ENCODE data around the gene ATP8A2.
A peak's percentile ranks its signal among the peaks of the same experiment; 100 is the strongest.
"Not testable (repeated sequence)": the region's sequence is repeated elsewhere in the genome, so short reads cannot be mapped to it uniquely, and the experiment has no call there.

The ATP8A2 gene

GRCh38 chr13:25768838-25769237, 397.1 kb downstream of the ATP8A2 start:
- TF ChIP-seq CTCF (IDR thresholded peaks at IDR 0.05; ENCODE audit: insufficient read depth, low read depth, low read length, missing control alignments): no peak
- no peak for DNase-seq (ENCODE audit: low read depth)
- H3K4me3 ChIP-seq (ENCODE audit: low read length): no peak overlapping the region

DNA sequence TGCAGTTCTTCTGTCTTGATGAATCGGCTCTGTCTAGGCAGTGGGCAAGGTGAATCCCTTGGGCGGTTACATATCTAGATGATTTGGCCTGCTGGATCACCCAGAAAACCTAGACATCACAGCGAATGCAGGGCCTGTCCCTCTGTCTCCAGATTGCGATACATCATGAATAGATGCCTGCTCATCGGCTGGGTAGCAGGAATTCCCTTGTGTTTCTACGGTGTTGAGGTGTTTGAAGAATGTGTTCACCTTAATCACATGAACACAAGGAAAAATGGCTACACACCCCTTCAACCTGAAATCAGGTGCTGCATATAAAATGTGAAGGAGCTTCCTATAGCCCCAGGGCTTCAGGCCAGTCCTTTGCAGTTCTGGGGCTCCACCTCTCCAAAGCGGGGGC, 398.8 kb downstream of the ATP8A2 start:
- TF ChIP-seq CTCF (IDR thresholded peaks at IDR 0.05; ENCODE audit: insufficient read depth, low read depth, low read length, missing control alignments): no peak
- no peak overlapping the region for H3K4me3 ChIP-seq (ENCODE audit: low read length)

DNA sequence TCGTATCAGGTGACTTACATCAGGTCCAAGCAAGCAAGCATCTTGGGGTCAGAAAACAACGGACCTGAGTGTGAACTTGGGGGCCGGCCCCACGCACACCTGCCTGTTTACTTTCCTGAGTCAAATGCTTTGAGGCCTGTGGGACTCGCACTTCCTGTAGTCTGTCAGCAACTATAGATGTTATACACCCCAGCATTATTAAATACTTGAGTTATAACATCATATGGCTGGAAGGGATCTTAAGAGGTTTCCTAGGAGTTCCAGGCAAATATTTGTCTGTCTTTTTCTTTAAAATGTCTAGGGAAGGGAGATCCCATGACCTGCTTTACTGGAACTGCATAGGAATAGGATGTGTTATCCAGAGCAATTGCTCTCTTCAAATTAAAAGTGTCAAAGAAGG, 399.4 kb downstream of the ATP8A2 start:
- DNase-seq (ENCODE audit: low read depth): peak; percentile 84
- H3K4me3 ChIP-seq (ENCODE audit: low read length): no peak overlapping the region
- TF ChIP-seq CTCF (IDR thresholded peaks at IDR 0.05; ENCODE audit: insufficient read depth, low read depth, low read length, missing control alignments): no peak

More for the DNA sequence above, 398.8 kb downstream of the ATP8A2 start:
- DNase-seq (ENCODE audit: low read depth): no peak

DNA sequence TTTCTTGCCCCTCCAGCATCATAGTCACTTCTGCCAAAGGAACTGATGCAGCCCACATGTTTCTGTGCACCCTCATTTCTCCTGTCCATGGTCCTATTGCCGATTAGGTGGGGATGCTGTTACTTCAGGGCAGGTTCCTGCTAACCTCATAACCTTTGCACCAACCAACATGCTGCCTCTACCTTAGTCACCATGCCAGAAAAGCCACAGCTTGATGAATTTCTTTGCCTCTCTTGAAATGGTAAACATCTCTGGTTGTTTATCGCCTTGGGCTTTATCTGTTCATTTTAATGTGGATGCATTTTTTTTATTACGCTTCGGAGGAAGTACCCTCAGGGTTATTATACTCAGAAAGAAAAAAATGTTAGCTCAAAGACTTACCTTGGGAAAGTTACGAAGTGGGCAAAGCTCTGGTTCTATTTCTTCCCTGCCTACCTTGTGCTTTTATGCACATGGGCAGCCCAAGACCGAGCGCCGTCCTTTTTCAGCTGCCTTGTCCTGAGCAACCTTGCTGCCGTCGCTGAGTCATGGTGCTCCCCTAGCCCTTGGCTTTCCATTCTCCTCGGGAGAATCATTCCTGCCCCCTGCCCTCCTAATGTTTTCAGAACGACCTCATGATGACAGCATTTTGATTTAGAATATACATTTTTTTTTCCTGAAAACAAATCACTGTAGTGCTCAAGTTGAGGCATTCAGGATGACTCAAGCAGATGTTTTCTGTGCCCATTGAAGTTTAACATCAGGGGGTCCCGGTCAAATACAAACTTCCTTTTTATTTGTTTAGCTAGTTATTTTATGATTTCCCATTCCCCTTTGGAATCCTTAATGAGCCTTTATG, 400.1 kb downstream of the ATP8A2 start:
- peak; percentile 38 for DNase-seq (ENCODE audit: low read depth)
- TF ChIP-seq CTCF (IDR thresholded peaks at IDR 0.05; ENCODE audit: insufficient read depth, low read depth, low read length, missing control alignments): no peak
- no peak overlapping the region for H3K4me3 ChIP-seq (ENCODE audit: low read length)

- DNase-seq (ENCODE audit: low read depth); H3K4me3 ChIP-seq (ENCODE audit: low read length): not testable (repeated sequence)
Observed at GRCh38 chr13:25772534-25772933, 400.8 kb downstream of the ATP8A2 start.

DNA sequence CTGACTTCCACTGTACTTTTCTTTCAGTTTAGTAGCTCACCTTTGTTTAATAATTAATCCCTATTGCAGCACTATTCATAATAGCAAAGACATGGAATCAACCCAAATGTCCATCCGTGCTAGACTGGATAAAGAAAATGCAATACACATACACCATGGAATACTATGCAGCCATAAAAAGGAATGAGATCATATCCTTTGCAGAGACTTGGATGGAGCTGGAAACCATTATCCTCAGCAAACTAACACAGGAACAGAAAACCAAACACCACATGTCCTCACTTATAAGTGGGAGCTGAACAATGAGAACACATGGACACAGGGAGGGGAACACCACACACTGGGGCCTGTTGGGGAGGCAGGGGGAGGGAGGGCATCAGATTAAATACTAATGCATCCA, 402.3 kb downstream of the ATP8A2 start:
- DNase-seq (ENCODE audit: low read depth); H3K4me3 ChIP-seq (ENCODE audit: low read length): not testable (repeated sequence)

- H3K4me3 ChIP-seq (ENCODE audit: low read length): no peak overlapping the region
- no peak for TF ChIP-seq CTCF (IDR thresholded peaks at IDR 0.05; ENCODE audit: insufficient read depth, low read depth, low read length, missing control alignments)
- no peak for DNase-seq (ENCODE audit: low read depth)
Observed at GRCh38 chr13:25775275-25775674, 403.5 kb downstream of the ATP8A2 start.

- no peak for TF ChIP-seq CTCF (IDR thresholded peaks at IDR 0.05; ENCODE audit: insufficient read depth, low read depth, low read length, missing control alignments)
- H3K4me3 ChIP-seq (ENCODE audit: low read length): no peak overlapping the region
- DNase-seq (ENCODE audit: low read depth): no peak
Observed at GRCh38 chr13:25775986-25776385, 404.2 kb downstream of the ATP8A2 start.
